ENCODE results near the gene IGF1R.

IGF1R gene

DNA sequence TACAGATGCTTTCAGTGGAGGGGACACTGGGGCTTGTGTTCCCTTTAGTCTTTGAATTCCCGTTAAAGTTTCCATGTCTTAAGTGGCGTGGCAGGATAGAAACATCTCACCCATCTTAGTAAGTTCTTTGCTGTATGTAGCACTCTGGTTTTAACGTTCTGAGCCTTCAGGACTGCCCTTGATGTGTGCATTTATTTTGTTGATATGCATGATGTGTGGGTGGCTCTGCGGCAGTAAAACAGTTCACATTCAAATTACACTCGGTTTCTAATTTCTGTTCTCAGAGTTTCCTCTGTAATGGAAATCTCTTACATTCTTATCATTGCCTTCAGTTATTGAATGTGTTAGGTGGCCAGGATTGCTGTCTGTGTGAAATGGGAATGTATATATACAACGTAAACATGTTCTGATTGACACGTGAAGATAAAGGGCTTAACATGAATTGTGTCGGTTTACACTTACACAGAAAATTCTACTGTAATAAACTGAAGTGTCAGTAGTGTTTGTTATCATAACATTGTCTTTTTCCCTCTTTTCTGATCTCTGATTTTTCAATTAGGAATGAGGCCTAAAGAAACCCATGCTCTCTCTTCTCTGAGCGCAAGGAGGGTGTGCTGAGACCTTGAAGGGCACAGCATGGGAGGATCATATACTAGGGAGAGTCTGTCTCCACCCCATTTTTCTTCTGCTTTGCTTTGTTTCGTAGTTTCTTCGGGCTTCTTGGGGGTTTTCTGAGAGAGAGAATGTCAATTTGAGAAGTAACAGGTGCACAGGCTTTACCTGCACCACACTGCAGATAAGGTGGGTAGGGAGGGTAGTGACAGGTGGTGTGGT, 51.5 kb downstream of the IGF1R start:
- no peak overlapping the region for H3K4me2 ChIP-seq (ENCODE audit: insufficient read depth, low read length)
- H4K20me1 ChIP-seq (ENCODE audit: insufficient read depth, low read length): peaks cover 82% of the 10 kb centered on the region
- no peaks in the 10 kb centered on the region for H3K27me3 ChIP-seq (ENCODE audit: insufficient read depth, low read length, poor library complexity)
- H3K9me3 ChIP-seq (ENCODE audit: insufficient read depth, low read length, severe bottlenecking): no peaks in the 10 kb centered on the region
- H3K4me1 ChIP-seq (ENCODE audit: insufficient read depth, low read length): no peaks in the 10 kb centered on the region
- H3K9ac ChIP-seq (ENCODE audit: low read depth, low read length): no peak overlapping the region
- peaks cover 84% of the 10 kb centered on the region for H3K79me2 ChIP-seq (ENCODE audit: insufficient read depth, low read length)
- H3K36me3 ChIP-seq (ENCODE audit: insufficient read depth, low read length): no peaks in the 10 kb centered on the region
- H2AFZ ChIP-seq (ENCODE audit: low read depth, low read length): no peak overlapping the region
- H3K27ac ChIP-seq (ENCODE audit: low read length): no peak overlapping the region
- no peak for DNase-seq
- ATAC-seq (ENCODE audit: insufficient read depth, low read depth): no peak
- H3K4me3 ChIP-seq (ENCODE audit: low read depth in 1 of 2, low read length in 2 of 2): no peak overlapping the region
- no peak for TF ChIP-seq EZH2 (IDR thresholded peaks at IDR 0.05; ENCODE audit: borderline replicate concordance, low read depth, low read length, severe bottlenecking)
- TF ChIP-seq, protein P1, sequence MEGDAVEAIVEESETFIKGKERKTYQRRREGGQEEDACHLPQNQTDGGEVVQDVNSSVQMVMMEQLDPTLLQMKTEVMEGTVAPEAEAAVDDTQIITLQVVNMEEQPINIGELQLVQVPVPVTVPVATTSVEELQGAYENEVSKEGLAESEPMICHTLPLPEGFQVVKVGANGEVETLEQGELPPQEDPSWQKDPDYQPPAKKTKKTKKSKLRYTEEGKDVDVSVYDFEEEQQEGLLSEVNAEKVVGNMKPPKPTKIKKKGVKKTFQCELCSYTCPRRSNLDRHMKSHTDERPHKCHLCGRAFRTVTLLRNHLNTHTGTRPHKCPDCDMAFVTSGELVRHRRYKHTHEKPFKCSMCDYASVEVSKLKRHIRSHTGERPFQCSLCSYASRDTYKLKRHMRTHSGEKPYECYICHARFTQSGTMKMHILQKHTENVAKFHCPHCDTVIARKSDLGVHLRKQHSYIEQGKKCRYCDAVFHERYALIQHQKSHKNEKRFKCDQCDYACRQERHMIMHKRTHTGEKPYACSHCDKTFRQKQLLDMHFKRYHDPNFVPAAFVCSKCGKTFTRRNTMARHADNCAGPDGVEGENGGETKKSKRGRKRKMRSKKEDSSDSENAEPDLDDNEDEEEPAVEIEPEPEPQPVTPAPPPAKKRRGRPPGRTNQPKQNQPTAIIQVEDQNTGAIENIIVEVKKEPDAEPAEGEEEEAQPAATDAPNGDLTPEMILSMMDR (IDR thresholded peaks at IDR 0.05; ENCODE audit: borderline replicate concordance, extremely low read depth, low read length, poor library complexity, severe bottlenecking): no peak

DNA sequence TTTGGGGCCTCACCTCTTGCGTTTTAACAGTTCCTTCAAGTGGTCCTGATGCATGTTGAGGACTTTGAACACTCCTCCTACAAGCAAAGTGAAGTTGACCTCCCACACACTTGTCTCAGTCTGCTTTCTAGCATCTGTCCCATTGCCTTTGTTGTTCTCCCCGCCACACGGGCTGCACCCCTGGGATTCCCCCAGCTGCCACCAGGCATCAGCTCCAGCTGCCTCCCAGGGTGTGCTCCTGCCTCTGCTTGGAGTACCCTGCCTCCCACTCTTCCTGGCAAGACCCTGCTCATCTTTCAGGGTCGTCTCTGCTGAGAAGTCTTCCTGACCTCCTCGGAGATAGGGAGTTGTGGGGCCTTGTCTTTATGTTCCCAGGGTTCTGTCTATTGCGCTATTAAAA, 52.2 kb downstream of the IGF1R start:
- Histone ChIP-seq H3K79me2 (ENCODE audit: insufficient read depth, low read length) (peaks cover 84% of the 10 kb centered on the region), H2AFZ (ENCODE audit: low read depth, low read length) (no peak overlapping the region), H3K9ac (ENCODE audit: low read depth, low read length) (no peak overlapping the region), H3K9me3 (ENCODE audit: insufficient read depth, low read length, severe bottlenecking) (no peaks in the 10 kb centered on the region), H3K4me2 (ENCODE audit: insufficient read depth, low read length) (no peak overlapping the region), H3K27ac (ENCODE audit: low read length) (no peak overlapping the region), H3K4me1 (ENCODE audit: insufficient read depth, low read length) (no peaks in the 10 kb centered on the region), H3K36me3 (ENCODE audit: insufficient read depth, low read length) (no peaks in the 10 kb centered on the region), H3K4me3 (ENCODE audit: low read depth in 1 of 2, low read length in 2 of 2) (no peak overlapping the region), H3K27me3 (ENCODE audit: insufficient read depth, low read length, poor library complexity) (no peaks in the 10 kb centered on the region), H4K20me1 (ENCODE audit: insufficient read depth, low read length) (peaks cover 85% of the 10 kb centered on the region)
- no peak for ATAC-seq (ENCODE audit: insufficient read depth, low read depth)
- TF ChIP-seq, protein P1 (IDR thresholded peaks at IDR 0.05; ENCODE audit: borderline replicate concordance, extremely low read depth, low read length, poor library complexity, severe bottlenecking): no peak
- TF ChIP-seq EZH2 (IDR thresholded peaks at IDR 0.05; ENCODE audit: borderline replicate concordance, low read depth, low read length, severe bottlenecking): no peak
- DNase-seq: no peak

DNA sequence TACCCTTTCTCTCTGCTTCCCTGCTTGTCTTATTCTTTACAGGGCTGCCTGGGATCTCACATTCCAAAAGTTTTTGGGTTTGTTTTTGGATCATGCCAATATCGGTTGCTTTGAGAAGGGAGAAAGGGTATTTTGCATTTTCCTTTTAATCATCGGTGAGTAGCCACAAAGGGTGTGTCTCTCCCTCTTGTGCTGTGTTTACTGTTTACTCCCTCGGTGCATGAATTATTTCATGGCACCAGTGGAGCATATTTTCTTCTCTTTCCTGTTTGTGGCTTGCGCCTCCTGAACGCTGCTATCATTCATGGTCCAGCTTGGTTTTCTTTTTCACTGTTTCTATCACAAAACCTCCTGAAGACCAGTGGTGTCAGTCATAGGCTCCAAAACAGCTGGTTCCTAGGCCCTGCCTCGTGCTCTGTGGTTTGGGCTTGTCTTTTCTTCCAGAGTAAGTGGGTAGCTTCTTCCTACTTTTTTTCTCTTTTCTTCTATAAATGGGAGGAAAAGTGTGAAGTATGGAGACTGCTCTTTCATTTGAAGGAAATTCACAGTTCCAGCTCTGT, 54.9 kb downstream of the IGF1R start:
- H3K9me3 ChIP-seq (ENCODE audit: insufficient read depth, low read length, severe bottlenecking): no peaks in the 10 kb centered on the region
- H3K79me2 ChIP-seq (ENCODE audit: insufficient read depth, low read length): peaks cover 89% of the 10 kb centered on the region
- H3K4me3 ChIP-seq (ENCODE audit: low read depth in 1 of 2, low read length in 2 of 2): no peak overlapping the region
- no peak overlapping the region for H3K9ac ChIP-seq (ENCODE audit: low read depth, low read length)
- H3K27ac ChIP-seq (ENCODE audit: low read length): no peak overlapping the region
- H3K4me2 ChIP-seq (ENCODE audit: insufficient read depth, low read length): no peak overlapping the region
- H3K36me3 ChIP-seq (ENCODE audit: insufficient read depth, low read length): peaks cover 12% of the 10 kb centered on the region
- H3K4me1 ChIP-seq (ENCODE audit: insufficient read depth, low read length): no peaks in the 10 kb centered on the region
- no peaks in the 10 kb centered on the region for H3K27me3 ChIP-seq (ENCODE audit: insufficient read depth, low read length, poor library complexity)
- H4K20me1 ChIP-seq (ENCODE audit: insufficient read depth, low read length): peaks cover 86% of the 10 kb centered on the region
- DNase-seq (no peak), ATAC-seq (ENCODE audit: insufficient read depth, low read depth) (no peak)
- no peak for TF ChIP-seq EZH2 (IDR thresholded peaks at IDR 0.05; ENCODE audit: borderline replicate concordance, low read depth, low read length, severe bottlenecking)
- TF ChIP-seq, protein P1 (IDR thresholded peaks at IDR 0.05; ENCODE audit: borderline replicate concordance, extremely low read depth, low read length, poor library complexity, severe bottlenecking): no peak
- no peak overlapping the region for H2AFZ ChIP-seq (ENCODE audit: low read depth, low read length)

All from DND-41 (cell line).